Activated gamma-delta T cell treated with anti-CD3 and anti-CD28 coated beads, Interleukin-2, amount 50 U/mL, for 16 hours (primary cell): ENCODE measurements around the gene USF2.

ENCODE experiments used
- DNase-seq: peaks from one replicate; pipeline ENCODE4 v3.0.0-alpha.2; 2020; ENCODE audit warnings: low read depth

USF2 gene

DNA sequence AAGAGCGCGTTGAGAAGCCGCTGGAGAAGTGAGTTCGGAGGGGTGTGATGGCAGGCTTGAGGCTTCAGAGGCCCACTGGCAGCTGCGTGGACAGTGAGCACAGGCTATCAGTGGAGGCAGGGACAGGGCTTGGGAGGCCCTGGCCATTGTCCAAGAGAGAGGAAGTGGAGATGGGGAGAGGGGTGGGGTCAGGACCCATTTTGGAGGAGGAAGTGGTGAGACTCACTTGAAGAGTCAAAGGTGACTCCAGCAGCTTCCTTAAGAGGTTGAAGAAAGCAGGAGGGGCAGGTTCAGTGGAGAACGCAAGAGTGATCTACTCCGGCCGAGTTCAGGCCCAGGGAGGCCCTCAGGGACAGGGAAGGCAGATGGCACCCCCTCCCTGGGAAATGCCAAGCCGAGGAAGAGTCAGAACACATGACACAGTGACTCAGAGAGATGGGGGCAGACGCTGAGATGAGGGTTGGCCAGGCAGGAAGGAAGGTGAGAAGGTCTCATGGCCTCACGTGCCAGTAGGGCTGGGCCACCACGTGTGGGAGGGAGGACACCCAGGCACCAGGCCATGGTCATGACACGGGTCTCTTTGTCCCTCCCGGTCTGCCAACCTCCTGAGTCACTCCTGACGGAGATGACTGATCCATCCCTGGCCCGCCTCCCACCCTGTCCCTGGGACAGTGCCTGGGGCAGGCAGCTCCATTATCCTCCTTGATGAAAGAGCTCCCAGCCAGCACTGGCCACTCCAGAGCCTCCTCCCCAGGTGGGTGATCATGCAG is 50.1 kb downstream of the USF2 start:
- DNase-seq: no peak

DNA sequence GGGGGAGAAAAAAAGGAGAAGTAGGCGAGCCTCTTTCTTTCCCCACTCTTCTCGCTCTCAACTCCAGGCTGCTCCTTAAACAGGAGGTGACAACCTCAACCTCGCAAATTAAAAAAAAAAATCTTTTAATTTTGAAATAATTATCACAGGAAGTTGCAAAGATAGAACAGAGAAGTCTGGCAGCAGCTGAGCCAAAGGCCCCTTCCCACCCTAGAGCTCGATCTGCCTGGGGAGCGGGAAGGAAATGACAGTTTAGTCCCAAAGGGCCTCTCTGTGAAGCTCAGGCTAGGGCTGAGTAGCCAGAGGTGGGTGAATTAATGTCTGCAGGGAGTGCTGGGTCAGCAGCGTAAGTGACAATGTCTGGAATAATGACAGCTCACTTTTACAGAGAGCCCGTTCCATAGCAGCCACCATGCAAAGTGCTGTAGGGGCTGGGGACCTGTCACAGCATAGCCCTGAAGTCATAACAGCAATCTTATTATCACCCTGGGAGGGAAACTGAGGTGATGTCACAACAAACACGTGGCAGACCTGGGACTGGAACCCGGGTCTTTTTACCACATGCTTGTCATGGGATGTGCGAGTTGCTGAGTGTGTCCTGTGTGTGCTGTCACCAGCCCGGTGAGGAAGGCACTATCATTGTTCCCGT is 51.4 kb downstream of the USF2 start:
- no peak for DNase-seq

DNA sequence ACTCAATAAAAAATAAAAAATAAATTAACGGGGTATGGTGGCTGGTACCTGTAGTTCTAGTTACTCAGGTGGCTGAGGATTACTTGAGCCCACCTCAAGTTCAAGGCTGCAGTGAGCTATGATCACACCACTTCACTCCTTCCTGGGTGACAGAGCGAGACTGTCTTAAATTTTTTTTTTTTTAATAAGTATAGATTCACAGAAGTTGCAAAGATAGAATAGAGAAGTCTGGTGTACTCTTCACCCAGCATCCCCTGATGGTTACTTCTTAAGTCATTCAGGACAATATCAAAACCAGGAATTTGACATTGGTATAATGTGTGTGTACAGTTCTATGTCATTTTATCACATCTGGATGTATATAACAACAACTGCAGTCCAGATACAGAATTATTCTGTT is 52.5 kb downstream of the USF2 start:
- no peak for DNase-seq

DNA sequence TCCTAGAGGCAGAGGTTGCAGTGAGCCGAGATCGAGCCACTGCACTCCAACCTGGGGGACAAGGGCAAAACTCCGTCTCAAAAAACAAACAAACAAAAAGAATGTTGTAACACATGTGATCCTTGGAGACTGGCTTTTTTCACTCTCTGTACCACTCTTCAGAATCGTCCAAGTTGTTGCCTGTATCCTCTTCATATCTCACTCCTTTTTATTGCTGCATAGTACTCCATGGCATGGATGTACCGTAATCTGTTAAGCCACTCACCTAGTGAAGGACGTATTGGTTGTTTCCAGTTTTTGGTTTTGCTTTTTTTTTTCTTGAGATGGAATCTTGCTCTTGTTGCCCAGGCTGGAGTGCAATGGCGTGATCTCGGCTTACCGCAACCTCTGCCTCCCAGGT is 53.3 kb downstream of the USF2 start:
- no peak for DNase-seq

DNA sequence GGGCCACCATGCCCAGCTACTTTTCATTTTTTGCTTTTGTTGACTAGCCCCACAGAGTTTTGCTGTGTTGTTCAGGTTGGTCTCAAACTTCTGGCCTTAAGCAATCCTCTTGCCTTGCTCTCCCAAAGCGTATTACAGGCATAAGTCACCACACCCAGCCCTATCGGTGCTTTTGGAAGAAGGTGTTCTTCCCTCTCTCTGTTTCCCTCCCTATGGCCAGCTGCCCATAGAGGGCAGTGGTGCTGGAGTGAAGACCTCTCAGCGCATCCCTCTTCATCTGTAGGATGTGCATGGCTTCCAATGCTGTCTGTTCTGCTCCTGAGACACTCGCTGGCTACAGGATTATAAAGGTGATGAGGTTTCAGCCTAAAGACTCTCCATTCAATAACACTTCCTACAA is 58.9 kb downstream of the USF2 start:
- DNase-seq: no peak

DNA sequence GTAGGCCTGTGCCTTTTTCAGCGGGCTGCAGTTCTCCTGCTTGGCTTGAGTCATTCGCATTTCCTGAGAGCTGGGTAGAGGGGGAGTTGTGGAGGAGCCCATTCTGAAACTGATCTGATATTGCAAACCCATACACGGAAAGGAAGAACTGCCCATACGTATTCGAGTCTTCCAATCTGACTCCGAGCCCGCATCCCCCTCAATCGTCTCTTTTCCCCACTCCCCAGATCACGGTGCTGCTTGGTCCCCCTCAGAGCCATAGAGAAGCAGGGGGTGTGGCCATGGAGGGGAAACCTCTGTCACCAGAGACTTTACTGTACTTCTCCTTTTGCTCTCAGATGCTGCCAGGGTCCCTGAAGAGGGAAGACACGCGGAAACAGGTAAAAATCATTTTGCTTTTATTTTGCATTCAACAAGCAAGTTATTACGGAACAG is 60.1 kb downstream of the USF2 start, which contains the start of gene CD22:
Gene CD22, plus strand, starts transcription at position 337 of the 435 bp plus-strand sequence. CDS start 2,854 bp downstream, outside the sequence.
- no peak for DNase-seq

DNA sequence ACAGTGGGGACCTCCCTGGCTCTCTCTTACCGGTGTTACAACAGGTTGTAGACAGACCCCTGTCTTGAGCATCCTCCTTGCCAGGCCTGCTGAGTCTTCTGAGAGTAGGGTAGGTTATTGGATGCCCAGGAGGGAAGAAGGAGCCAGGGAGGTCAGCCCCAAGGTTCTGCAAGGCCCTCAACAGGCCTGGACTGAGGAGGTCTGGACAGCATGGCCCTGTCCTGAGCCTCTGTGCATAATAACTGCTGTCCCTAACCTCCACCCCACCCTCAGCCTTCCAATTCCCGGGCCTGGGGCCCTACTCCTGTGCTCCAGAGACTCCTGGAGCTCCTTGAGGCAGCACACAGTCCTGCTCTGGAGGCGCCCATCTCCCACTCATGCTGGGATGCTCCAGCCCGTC is 60.6 kb downstream of the USF2 start:
- DNase-seq: no peak
